Panc1 (cell line): ENCODE measurements around the gene CAD. TPM values are rescaled to one million over a fixed set of nuclear protein-coding genes. Genes with fewer than 3 reads are reported as not detected.

Source experiments
- ATAC-seq: fragments of 200-7000 bp; cut with Tn5 transposase; 2 replicates; pipeline ENCODE4 v1.9.1; 2020; ENCODE audit warnings: mild to moderate bottlenecking, moderate library complexity
- BruUV-seq: library from RNA; stranded (reverse); fragments of 400-500 nt; replicated peaks from 2 replicates; lab custom pipeline; 2021; lab: Mats Ljungman, UMichigan
- CTCF ChIA-PET: fragments of 300-600 bp; sonication (Branson Sonifier 250); formaldehyde crosslinking; loops from one replicate; lab custom pipeline; 2022; ENCODE audit warnings: antibody characterized with exemption; lab: Charles Lee
- POLR2A ChIA-PET: fragments of 300-600 bp; sonication (Branson Sonifier 250); formaldehyde crosslinking; loops from one replicate; lab custom pipeline; 2022; ENCODE audit warnings: antibody characterized with exemption; lab: Charles Lee
- DNase-seq: peaks from one replicate; pipeline ENCODE4 v3.0.0-alpha.2; 2010; ENCODE audit warnings: low read depth, low spot score
- H3K27ac ChIP-seq: 2 replicates; pipeline ENCODE4 v1.5.1; 2011; ENCODE audit warnings: mild to moderate bottlenecking, low read length, inconsistent platforms
- H3K27me3 ChIP-seq: fragments of 200-500 bp; sonication (Bioruptor generic); 2 replicates; pipeline ENCODE4 v1.6.0; 2014; ENCODE audit warnings: low read length, inconsistent platforms; ENCODE audit not compliant: control insufficient read depth, insufficient read depth
- H3K36me3 ChIP-seq: fragments of 200-500 bp; sonication (Bioruptor generic); 2 replicates; pipeline ENCODE4 v1.5.1; 2014; ENCODE audit warnings: inconsistent platforms, mild to moderate bottlenecking, low read length, moderate library complexity; ENCODE audit not compliant: control insufficient read depth, insufficient read depth
- H3K4me1 ChIP-seq: 2 replicates; pipeline ENCODE4 v1.5.1; 2011; ENCODE audit warnings: inconsistent platforms, mild to moderate bottlenecking, low read length, moderate library complexity; ENCODE audit not compliant: control insufficient read depth, insufficient read depth
- H3K4me3 ChIP-seq, 2 experiments: 2 replicates each; pipeline ENCODE4 v1.5.1; 2011 to 2012; ENCODE audit warnings: low read depth in 2 of 2, low read length in 2 of 2, mild to moderate bottlenecking in 2 of 2, inconsistent platforms in 1 of 2, moderate library complexity in 1 of 2
- H3K9me3 ChIP-seq: fragments of 200-500 bp; sonication (Bioruptor generic); 2 replicates; pipeline ENCODE4 v1.5.1; 2014; ENCODE audit warnings: low read depth, mild to moderate bottlenecking, inconsistent platforms, low read length, moderate library complexity; ENCODE audit not compliant: control insufficient read depth, insufficient read depth
- CTCF ChIP-seq: fragments of 450-650 bp; IDR thresholded peaks from 2 replicates; pipeline ENCODE4 v1.5.1; 2017; ENCODE audit warnings: mild to moderate bottlenecking
- POLR2AphosphoS5 ChIP-seq: IDR thresholded peaks from 2 replicates; pipeline ENCODE4 v1.6.1; 2012; ENCODE audit warnings: mild to moderate bottlenecking, low read depth, low read length, moderate library complexity
- REST ChIP-seq, 2 experiments: IDR thresholded peaks; 2 replicates each; pipeline ENCODE4 v1.6.1; 2011 to 2012; ENCODE audit warnings: low read depth in 2 of 2, control low read depth in 1 of 2, low read length in 1 of 2, mild to moderate bottlenecking in 1 of 2, moderate library complexity in 1 of 2; ENCODE audit not compliant: insufficient read depth in 1 of 2
- SIN3A ChIP-seq: IDR thresholded peaks from 2 replicates; pipeline ENCODE4 v1.6.1; 2012; ENCODE audit warnings: low read depth, mild to moderate bottlenecking, low read length, moderate library complexity, borderline replicate concordance; ENCODE audit not compliant: insufficient read depth
- TCF7L2 ChIP-seq: IDR thresholded peaks from 2 replicates; pipeline ENCODE4 v1.6.1; 2011; ENCODE audit warnings: mild to moderate bottlenecking, low read depth, low read length, inconsistent platforms
- in situ Hi-C: cut with HindIII; loops from 2 replicates; pipeline ENCODE4 v1.10.0; 2016; ENCODE audit warnings: low sequenced_read_pairs, low pct_unique_long_range_greater_than_20kb
- intact Hi-C: fragments of 100-400 bp; cut with micrococcal nuclease; formaldehyde crosslinking; loops from one replicate; pipeline ENCODE4 v1.10.0; 2022; ENCODE audit not compliant: unreplicated experiment
- total RNA-seq: library from RNA; stranded (reverse); gene quantifications from one replicate; pipeline ENCODE4 v1.2.1, GENCODE V29; 2021; ENCODE audit not compliant: unreplicated experiment

The CAD gene
- total RNA-seq, 1 experiment from 2014 or later: 76.7 TPM

GRCh38 chr2:27255187-27255586 is 38.0 kb downstream of the CAD start:
- CTCF ChIA-PET: no interaction called here
- no peaks in the 10 kb centered on the region for H3K36me3 ChIP-seq
- in situ Hi-C loops (no loop called here), intact Hi-C loops (no loop called here)
- no peak for ATAC-seq
- no peak overlapping the region for H3K27ac ChIP-seq
- POLR2A ChIA-PET: no interaction called here
- H3K27me3 ChIP-seq: peaks cover 2% of the 10 kb centered on the region; the same call in 1 of the 2 replicates
- no TSS peak for BruUV-seq
- no peaks in the 10 kb centered on the region for H3K4me1 ChIP-seq
- no peak for DNase-seq
- no peak for TF ChIP-seq SIN3A
- TF ChIP-seq REST (IDR thresholded peaks at IDR 0.05; ENCODE audit: insufficient read depth in 1 of 2, low read depth in 2 of 2, low read length in 1 of 2): no peak
- TF ChIP-seq POLR2AphosphoS5: no peak
- TF ChIP-seq CTCF: no peak
- no peak for TF ChIP-seq TCF7L2
- H3K9me3 ChIP-seq: no peaks in the 10 kb centered on the region
- no peak overlapping the region for H3K4me3 ChIP-seq

GRCh38 chr2:27255660-27256059 is 38.5 kb downstream of the CAD start:
- no peak for TF ChIP-seq TCF7L2
- TF ChIP-seq SIN3A: no peak
- TF ChIP-seq CTCF: no peak
- no peak for TF ChIP-seq REST (IDR thresholded peaks at IDR 0.05; ENCODE audit: insufficient read depth in 1 of 2, low read depth in 2 of 2, low read length in 1 of 2)
- TF ChIP-seq POLR2AphosphoS5: no peak
- ChIA-PET CTCF (no interaction called here), POLR2A (no interaction called here)
- peaks cover 2% of the 10 kb centered on the region; the same call in 1 of the 2 replicates for H3K27me3 ChIP-seq
- intact Hi-C loops (no loop called here), in situ Hi-C loops (no loop called here)
- no TSS peak for BruUV-seq
- H3K27ac ChIP-seq: no peak overlapping the region
- H3K4me3 ChIP-seq: no peak overlapping the region
- H3K36me3 ChIP-seq: no peaks in the 10 kb centered on the region
- ATAC-seq: no peak
- DNase-seq: no peak
- H3K4me1 ChIP-seq: no peaks in the 10 kb centered on the region
- no peaks in the 10 kb centered on the region for H3K9me3 ChIP-seq
